ENCODE data around the gene ANKMY1.

The ANKMY1 gene

DNA sequence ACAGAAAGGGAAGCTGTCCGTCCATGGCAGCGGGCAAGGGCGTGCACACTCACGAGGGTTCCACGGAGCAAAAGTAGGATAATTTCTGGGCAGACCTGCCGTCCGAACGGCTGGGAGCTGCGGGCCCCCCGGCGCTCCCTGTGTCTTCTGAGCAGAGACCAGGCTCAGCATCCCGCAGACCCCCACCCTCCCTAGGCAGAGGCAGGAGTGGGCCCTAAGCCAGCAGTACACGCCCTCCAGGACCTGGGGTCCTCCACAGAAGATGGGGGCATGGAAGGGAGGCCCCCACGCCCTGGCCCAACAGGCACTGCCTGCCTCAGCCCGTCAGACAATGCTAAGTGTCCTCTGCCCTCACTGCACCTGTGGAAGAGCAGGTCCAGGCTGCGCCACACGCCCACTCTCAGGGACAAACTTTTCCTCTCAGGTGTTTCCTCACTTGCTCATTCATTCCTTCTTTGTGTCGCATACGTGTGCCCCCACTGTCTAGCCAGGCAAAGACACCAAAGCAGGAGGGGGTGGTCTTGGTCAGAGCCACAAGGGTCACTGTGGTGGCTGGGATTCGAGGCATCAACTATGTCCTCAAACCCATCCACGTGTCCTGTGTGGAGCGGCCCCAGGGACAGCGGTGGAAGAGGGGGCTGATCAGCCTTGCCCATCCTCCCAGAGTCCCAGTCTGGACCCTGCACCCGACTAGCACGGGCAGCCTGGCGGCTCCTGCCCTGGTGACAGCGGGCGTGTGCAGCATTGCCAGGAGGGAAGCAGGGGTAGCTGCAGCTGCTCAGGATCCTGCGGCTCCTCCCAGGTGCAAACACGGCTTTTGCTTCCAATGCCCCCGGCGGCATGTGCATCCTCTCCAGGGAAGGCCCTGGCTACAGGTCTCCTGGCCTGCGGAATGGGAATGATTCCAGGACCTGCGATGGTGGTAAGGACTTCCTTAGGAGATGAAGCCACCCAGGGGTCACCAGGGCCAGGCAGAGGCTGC lies 124.7 kb downstream of the ANKMY1 start:
- Histone ChIP-seq H3K36me3 (ENCODE audit: insufficient read depth, insufficient read length, low read length) (peaks cover 9% of the 10 kb centered on the region), H3K9ac (ENCODE audit: insufficient read length, low read depth) (peak overlapping the region; percentile 87), H3K4me3 (ENCODE audit: insufficient read length, low read depth) (no peak overlapping the region), H3K27me3 (ENCODE audit: insufficient read depth, insufficient read length) (peaks cover 17% of the 10 kb centered on the region), H3K4me1 (ENCODE audit: insufficient read depth, insufficient read length) (peaks cover 47% of the 10 kb centered on the region), H3K9me3 (ENCODE audit: insufficient read depth, low read length) (peaks cover 14% of the 10 kb centered on the region; the same call in 1 of the 2 replicates)
- TF ChIP-seq ZNF274 (IDR thresholded peaks at IDR 0.05; ENCODE audit: low read depth, low read length): no peak
- no peak for DNase-seq (ENCODE audit: low read depth, low spot score)

DNA sequence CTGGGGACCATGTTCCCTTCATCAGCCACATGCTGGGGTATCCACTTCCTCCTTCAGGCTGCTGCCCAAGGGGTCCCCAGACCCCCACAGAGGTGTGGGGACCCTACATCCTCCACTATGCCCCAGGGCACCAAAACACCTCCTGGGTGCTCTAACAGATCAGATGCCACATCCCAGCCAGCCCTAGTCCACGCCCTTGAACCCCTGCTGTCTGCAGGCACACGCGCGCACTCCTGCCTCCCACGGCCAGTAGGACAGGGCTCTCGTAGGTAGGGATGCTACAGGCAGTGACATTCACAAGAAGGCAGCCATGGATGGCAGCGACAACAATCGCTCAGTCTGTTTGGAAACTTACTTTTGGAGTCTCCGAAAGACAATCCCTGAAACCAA lies 125.4 kb downstream of the ANKMY1 start:
- H3K4me1 ChIP-seq (ENCODE audit: insufficient read depth, insufficient read length): peaks cover 41% of the 10 kb centered on the region
- H3K36me3 ChIP-seq (ENCODE audit: insufficient read depth, insufficient read length, low read length): peaks cover 4% of the 10 kb centered on the region
- TF ChIP-seq ZNF274 (IDR thresholded peaks at IDR 0.05; ENCODE audit: low read depth, low read length): no peak
- TF ChIP-seq SUZ12 (IDR thresholded peaks at IDR 0.05; ENCODE audit: extremely low read depth, insufficient read depth, insufficient read length): no peak
- TF ChIP-seq YY1 (IDR thresholded peaks at IDR 0.05; ENCODE audit: insufficient read depth, insufficient read length): no peak
- H3K4me3 ChIP-seq (ENCODE audit: insufficient read length, low read depth): no peak overlapping the region
- peaks cover 14% of the 10 kb centered on the region; the same call in 1 of the 2 replicates for H3K9me3 ChIP-seq (ENCODE audit: insufficient read depth, low read length)
- H3K9ac ChIP-seq (ENCODE audit: insufficient read length, low read depth): no peak overlapping the region
- H3K27me3 ChIP-seq (ENCODE audit: insufficient read depth, insufficient read length): peaks cover 10% of the 10 kb centered on the region
- DNase-seq (ENCODE audit: low read depth, low spot score): no peak

DNA sequence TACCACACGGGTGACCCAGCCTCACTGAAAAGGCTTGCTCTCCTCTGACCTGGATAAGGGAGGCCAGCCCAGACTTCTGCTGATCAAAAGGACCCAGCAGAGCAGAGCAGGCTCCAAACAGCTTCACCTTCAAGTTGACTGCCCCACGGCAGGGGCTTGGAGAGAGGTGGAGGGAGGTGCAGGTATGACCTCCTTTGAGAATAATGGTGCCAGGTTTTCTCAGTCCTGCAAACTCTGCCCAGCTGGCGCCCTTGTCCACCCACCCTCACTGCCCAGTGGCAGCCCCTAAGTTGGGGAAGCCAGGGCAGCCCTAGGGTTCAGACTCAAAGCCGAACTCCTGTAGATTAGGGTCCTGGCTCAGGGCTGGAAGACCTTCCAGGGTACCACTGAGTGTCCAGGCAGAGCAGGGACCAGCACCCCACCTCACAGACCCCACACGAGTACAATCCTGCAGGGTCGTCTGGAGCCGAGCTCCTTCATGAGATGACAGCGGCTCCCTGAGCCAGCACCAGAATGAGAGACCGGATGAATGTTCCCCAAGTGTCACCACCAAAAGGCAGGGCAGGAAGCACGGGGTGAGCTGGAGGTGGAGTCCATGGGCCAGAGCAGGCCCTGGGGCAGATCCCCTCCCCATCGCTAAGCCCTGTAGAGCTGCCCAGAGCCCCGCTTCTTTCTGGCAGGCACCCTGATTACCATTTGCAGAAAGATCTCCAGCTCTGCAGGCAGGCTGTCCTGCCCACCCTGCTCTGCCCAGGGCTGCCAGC lies 125.9 kb downstream of the ANKMY1 start:
- Histone ChIP-seq H3K9me3 (ENCODE audit: insufficient read depth, low read length) (peaks cover 12% of the 10 kb centered on the region; the same call in 1 of the 2 replicates), H3K4me1 (ENCODE audit: insufficient read depth, insufficient read length) (peaks cover 36% of the 10 kb centered on the region), H3K9ac (ENCODE audit: insufficient read length, low read depth) (peak overlapping the region; percentile 26), H3K27me3 (ENCODE audit: insufficient read depth, insufficient read length) (peaks cover 4% of the 10 kb centered on the region), H3K4me3 (ENCODE audit: insufficient read length, low read depth) (no peak overlapping the region), H3K36me3 (ENCODE audit: insufficient read depth, insufficient read length, low read length) (no peaks in the 10 kb centered on the region)
- no peak for TF ChIP-seq YY1 (IDR thresholded peaks at IDR 0.05; ENCODE audit: insufficient read depth, insufficient read length)
- TF ChIP-seq ZNF274 (IDR thresholded peaks at IDR 0.05; ENCODE audit: low read depth, low read length): no peak
- no peak for TF ChIP-seq SUZ12 (IDR thresholded peaks at IDR 0.05; ENCODE audit: extremely low read depth, insufficient read depth, insufficient read length)
- DNase-seq (ENCODE audit: low read depth, low spot score): no peak

DNA sequence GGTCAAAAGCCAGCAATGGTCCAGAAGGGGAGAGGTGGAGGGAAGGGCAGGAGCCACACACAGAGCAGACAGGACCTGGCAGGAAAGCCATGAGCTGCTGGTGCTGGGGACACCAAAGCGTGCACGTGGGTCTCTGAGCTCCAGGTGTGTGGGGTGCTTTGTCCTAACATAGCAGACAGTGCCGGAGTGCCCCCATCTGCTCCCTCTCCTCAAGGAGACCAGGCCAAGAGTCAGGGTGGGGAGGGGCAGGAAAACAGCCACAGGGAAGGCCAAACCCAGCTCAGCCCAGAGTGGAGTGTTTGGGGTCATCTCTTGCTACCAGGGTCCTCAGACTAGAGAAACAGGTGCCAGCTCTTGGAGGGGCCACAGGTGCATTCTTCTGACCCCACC lies 126.5 kb downstream of the ANKMY1 start:
- H3K4me1 ChIP-seq (ENCODE audit: insufficient read depth, insufficient read length): peaks cover 33% of the 10 kb centered on the region
- no peak overlapping the region for H3K4me3 ChIP-seq (ENCODE audit: insufficient read length, low read depth)
- H3K9ac ChIP-seq (ENCODE audit: insufficient read length, low read depth): peak overlapping the region; percentile 26
- no peak for TF ChIP-seq ZNF274 (IDR thresholded peaks at IDR 0.05; ENCODE audit: low read depth, low read length)
- TF ChIP-seq YY1 (IDR thresholded peaks at IDR 0.05; ENCODE audit: insufficient read depth, insufficient read length): no peak
- no peak for TF ChIP-seq SUZ12 (IDR thresholded peaks at IDR 0.05; ENCODE audit: extremely low read depth, insufficient read depth, insufficient read length)
- H3K36me3 ChIP-seq (ENCODE audit: insufficient read depth, insufficient read length, low read length): no peaks in the 10 kb centered on the region
- no peaks in the 10 kb centered on the region for H3K27me3 ChIP-seq (ENCODE audit: insufficient read depth, insufficient read length)
- peaks cover 10% of the 10 kb centered on the region; the same call in 1 of the 2 replicates for H3K9me3 ChIP-seq (ENCODE audit: insufficient read depth, low read length)
- no peak for DNase-seq (ENCODE audit: low read depth, low spot score)

DNA sequence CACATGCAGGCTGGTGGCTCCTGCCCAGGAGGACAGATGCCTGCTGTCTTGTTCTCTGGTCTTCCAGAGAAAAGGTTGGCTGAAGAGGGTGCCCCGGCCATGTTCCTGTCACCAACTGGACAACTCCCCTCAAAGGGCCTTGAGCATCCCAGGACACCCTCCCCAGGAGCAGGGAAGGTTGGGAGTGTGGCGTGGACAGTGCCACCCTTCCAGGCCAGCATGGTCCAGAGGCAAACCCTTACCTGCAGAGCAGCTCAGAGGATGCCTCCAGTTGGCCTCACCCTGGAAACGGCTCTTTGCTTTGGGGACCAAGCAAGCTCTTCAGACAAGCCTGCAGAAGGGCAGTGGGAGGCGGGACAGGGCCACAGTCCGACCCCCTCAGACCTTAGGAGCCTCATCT lies 127.2 kb downstream of the ANKMY1 start:
- Histone ChIP-seq H3K9ac (ENCODE audit: insufficient read length, low read depth) (no peak overlapping the region), H3K27me3 (ENCODE audit: insufficient read depth, insufficient read length) (no peaks in the 10 kb centered on the region), H3K9me3 (ENCODE audit: insufficient read depth, low read length) (peaks cover 10% of the 10 kb centered on the region; the same call in 1 of the 2 replicates), H3K4me1 (ENCODE audit: insufficient read depth, insufficient read length) (peaks cover 33% of the 10 kb centered on the region), H3K4me3 (ENCODE audit: insufficient read length, low read depth) (no peak overlapping the region), H3K36me3 (ENCODE audit: insufficient read depth, insufficient read length, low read length) (no peaks in the 10 kb centered on the region)
- DNase-seq (ENCODE audit: low read depth, low spot score): no peak
- TF ChIP-seq YY1 (IDR thresholded peaks at IDR 0.05; ENCODE audit: insufficient read depth, insufficient read length) (no peak), SUZ12 (IDR thresholded peaks at IDR 0.05; ENCODE audit: extremely low read depth, insufficient read depth, insufficient read length) (no peak), ZNF274 (IDR thresholded peaks at IDR 0.05; ENCODE audit: low read depth, low read length) (no peak)

DNA sequence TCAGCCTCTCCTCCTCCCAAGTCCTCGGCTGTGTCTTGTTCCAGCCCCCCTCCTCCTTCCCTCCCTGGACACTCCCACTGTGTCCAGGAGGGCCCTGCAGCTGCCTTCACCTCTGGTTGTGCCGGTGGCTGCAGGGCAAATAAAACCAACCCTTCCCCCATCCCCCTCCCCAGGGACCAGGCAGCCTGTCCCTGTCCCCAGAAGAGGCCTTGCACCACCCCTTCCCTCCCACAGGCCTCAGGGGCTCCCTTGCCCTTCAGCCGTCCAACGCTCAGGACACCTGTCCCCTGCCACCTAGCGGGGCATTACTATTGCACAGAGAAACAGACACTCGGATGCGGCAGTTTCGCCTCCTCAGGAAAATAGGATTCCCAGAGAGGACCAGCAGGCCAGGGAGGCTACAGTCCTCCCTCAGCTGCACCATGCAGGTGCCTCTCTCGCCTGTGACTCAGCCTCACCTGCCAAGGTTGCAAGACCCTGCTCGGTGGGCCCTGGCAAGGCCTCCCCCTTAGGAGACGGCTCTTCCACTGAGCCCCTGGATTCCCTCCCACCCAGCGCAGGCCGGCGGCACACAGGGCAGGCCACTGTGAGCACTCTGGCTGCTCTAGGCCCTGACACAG lies 127.8 kb downstream of the ANKMY1 start:
- DNase-seq (ENCODE audit: low read depth, low spot score): no peak
- TF ChIP-seq ZNF274 (IDR thresholded peaks at IDR 0.05; ENCODE audit: low read depth, low read length) (no peak), SUZ12 (IDR thresholded peaks at IDR 0.05; ENCODE audit: extremely low read depth, insufficient read depth, insufficient read length) (no peak), YY1 (IDR thresholded peaks at IDR 0.05; ENCODE audit: insufficient read depth, insufficient read length) (no peak)
- no peak overlapping the region for H3K4me3 ChIP-seq (ENCODE audit: insufficient read length, low read depth)

More for the DNA sequence above, 127.8 kb downstream of the ANKMY1 start:
- Histone ChIP-seq H3K9ac (ENCODE audit: insufficient read length, low read depth) (peak overlapping the region; percentile 7), H3K27me3 (ENCODE audit: insufficient read depth, insufficient read length) (no peaks in the 10 kb centered on the region), H3K4me1 (ENCODE audit: insufficient read depth, insufficient read length) (peaks cover 33% of the 10 kb centered on the region), H3K36me3 (ENCODE audit: insufficient read depth, insufficient read length, low read length) (no peaks in the 10 kb centered on the region), H3K9me3 (ENCODE audit: insufficient read depth, low read length) (peaks cover 10% of the 10 kb centered on the region; the same call in 1 of the 2 replicates)

Measured in NT2/D1 (cell line).